Fibroblast of the aortic adventitia (primary cell): ENCODE data around the gene SIRT2. TPM values are rescaled to one million over a fixed set of nuclear protein-coding genes. Genes with fewer than 3 reads are reported as not detected.

Experiments used
- DNase-seq: peaks from one replicate; pipeline ENCODE4 v3.0.0-alpha.2; 2010; ENCODE audit warnings: low read depth
- H3K4me3 ChIP-seq: 2 replicates; pipeline ENCODE4 v1.5.1; 2011; ENCODE audit warnings: low read depth, mild to moderate bottlenecking, control low read depth, low read length, moderate library complexity
- total RNA-seq: library from RNA; depleted of rRNA; stranded (reverse); fragments of >200 nt; gene quantifications from 2 replicates; pipeline ENCODE4 v1.2.3, GENCODE V29; 2012; ENCODE audit warnings: low replicate concordance
- TF ChIP-seq, protein P1 (sequence below): IDR thresholded peaks from 2 replicates; pipeline ENCODE4 v1.5.1; 2011; ENCODE audit warnings: mild to moderate bottlenecking, low read length, control low read depth, inconsistent platforms; ENCODE audit not compliant: insufficient read depth

SIRT2 gene
- total RNA-seq, 1 donor = 44.9 TPM

DNA sequence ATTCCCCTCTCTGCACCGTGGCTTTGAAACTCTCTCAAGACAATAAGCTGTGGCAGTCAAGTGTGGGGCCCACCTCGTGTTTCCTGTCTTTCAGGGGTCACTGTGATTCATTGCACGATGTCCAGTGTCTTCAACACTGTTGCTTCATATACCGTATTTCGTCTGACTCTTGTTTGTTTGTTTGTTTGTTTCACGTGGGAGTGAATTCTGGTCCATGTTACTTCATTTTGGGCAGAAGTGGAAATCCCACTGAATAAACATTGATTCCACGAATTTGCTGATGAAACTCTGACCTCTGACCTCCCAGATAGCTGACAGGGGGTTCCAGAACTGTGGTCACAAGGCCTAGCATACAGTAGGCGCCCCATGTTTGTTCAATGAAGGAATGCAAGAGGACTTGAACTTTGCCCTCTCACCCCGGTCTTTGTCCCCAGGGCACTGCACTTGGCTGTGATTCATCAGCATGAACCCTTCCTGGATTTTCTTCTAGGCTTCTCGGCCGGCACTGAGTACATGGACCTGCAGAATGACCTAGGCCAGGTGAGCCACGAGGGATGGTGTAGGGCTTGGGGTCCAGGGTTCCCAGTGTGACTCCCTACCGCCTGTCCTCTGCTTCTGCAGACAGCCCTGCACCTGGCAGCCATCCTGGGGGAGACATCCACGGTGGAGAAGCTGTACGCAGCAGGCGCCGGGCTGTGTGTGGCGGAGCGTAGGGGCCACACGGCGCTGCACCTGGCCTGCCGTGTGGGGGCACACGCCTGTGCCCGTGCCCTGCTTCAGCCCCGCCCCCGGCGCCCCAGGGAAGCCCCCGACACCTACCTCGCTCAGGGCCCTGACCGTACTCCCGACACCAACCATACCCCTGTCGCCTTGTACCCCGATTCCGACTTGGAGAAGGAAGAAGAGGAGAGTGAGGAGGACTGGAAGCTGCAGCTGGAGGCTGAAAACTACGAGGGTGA, 5.4 kb upstream of the SIRT2 start:
- no peak for DNase-seq
- H3K4me3 ChIP-seq = no peak overlapping the region
- TF ChIP-seq, protein P1, sequence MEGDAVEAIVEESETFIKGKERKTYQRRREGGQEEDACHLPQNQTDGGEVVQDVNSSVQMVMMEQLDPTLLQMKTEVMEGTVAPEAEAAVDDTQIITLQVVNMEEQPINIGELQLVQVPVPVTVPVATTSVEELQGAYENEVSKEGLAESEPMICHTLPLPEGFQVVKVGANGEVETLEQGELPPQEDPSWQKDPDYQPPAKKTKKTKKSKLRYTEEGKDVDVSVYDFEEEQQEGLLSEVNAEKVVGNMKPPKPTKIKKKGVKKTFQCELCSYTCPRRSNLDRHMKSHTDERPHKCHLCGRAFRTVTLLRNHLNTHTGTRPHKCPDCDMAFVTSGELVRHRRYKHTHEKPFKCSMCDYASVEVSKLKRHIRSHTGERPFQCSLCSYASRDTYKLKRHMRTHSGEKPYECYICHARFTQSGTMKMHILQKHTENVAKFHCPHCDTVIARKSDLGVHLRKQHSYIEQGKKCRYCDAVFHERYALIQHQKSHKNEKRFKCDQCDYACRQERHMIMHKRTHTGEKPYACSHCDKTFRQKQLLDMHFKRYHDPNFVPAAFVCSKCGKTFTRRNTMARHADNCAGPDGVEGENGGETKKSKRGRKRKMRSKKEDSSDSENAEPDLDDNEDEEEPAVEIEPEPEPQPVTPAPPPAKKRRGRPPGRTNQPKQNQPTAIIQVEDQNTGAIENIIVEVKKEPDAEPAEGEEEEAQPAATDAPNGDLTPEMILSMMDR = no peak

GRCh38 chr19:38901683-38902082, 2.3 kb upstream of the SIRT2 start:
- DNase-seq = no peak
- TF ChIP-seq, protein P1 = no peak
- no peak overlapping the region for H3K4me3 ChIP-seq

DNA sequence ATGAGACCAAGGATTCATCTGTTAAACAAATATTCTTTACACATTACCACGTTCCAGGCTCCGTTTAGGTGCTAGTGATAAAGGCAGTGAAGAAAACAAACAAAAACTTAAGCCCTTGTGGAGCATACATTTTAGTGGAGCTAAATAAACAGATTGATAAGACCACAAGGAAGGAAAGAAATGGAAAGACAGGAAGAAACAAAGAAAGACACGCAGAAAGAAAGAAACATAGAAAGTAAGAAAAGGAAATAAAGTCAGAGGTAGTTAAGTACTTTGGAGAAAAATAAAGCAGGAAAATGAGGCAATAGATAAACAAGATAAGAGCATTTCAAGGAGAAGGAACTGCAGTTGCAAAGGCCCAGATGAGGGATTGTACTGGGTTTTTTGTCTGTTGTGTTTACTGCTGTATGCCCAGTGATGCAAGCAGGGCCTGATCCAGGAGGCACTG, 1.3 kb upstream of the SIRT2 start:
- peak; percentile 17 for DNase-seq
- peak overlapping the region; percentile 86 for H3K4me3 ChIP-seq
- TF ChIP-seq, protein P1 = no peak

DNA sequence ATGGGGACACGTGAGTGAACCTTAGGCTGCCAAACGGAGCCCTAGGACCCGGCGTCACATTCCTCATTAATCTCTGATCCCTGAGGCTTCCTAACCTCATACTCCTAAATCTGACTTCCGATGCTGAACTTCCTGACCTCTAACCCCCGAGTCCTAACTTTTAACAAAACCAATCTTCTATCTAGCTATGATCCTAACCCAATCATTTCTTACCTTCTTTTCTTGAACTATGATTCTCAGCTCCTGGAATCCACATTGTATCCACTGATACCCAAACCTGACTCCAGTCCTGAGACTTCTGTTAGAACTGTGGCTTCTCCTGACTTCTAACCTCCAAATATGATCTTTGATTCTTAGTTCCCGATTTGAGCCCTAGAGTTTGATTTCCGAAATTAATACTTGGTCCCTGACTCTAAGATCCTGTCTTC, 798 bp upstream of the SIRT2 start:
- H3K4me3 ChIP-seq = peak overlapping the region; percentile 86
- TF ChIP-seq, protein P1 = no peak
- peak; percentile 65 for DNase-seq

- TF ChIP-seq, protein P1 = no peak
- H3K4me3 ChIP-seq = peak overlapping the region; percentile 95
- DNase-seq = peak; percentile 37
These were observed 501 bp downstream of the SIRT2 start for GRCh38 chr19:38898788-38899446.

- no peak overlapping the region for H3K4me3 ChIP-seq
- DNase-seq = no peak
- TF ChIP-seq, protein P1 = no peak
These were observed 4.5 kb downstream of the SIRT2 start for GRCh38 chr19:38894968-38895367.
